Measurements from ENCODE around the gene SPATA18.

Gene SPATA18

DNA sequence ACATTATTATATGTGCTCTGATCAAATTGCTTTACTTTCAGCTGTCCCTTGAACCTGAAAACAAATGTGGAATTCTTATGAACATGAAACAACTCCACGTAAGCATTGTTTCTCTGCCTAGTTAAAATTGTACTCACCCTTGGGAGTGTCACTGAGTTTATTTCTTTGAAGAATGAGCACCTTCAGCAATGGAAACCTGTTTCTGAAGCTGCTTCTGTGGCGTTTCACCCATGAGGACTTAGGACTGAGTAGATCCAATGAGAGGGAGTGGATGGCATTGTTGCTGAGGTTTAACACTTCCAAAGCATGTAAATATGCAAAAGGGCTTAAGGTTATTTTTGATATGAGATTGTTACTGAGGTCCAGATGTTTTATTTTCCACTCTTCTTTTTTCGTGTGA lies 34.1 kb upstream of the SPATA18 start:
- TF ChIP-seq TCF12 (IDR thresholded peaks at IDR 0.05; ENCODE audit: low read depth) (no peak), USF1 (IDR thresholded peaks at IDR 0.05) (no peak), TAF1 (IDR thresholded peaks at IDR 0.05; ENCODE audit: low read depth) (no peak), YY1 (IDR thresholded peaks at IDR 0.05; ENCODE audit: low read depth) (no peak), NFIC (IDR thresholded peaks at IDR 0.05) (no peak), TEAD4 (IDR thresholded peaks at IDR 0.05) (no peak), CREB1 (IDR thresholded peaks at IDR 0.05; ENCODE audit: low read depth) (no peak), CEBPB (IDR thresholded peaks at IDR 0.05) (no peak), ZBTB7A (IDR thresholded peaks at IDR 0.05; ENCODE audit: low read depth) (no peak), EGR1 (IDR thresholded peaks at IDR 0.05) (no peak), EP300 (IDR thresholded peaks at IDR 0.05; ENCODE audit: borderline replicate concordance) (no peak), REST (IDR thresholded peaks at IDR 0.05; ENCODE audit: low read depth) (no peak), RAD21 (IDR thresholded peaks at IDR 0.05; ENCODE audit: low read depth) (no peak), FOXM1 (IDR thresholded peaks at IDR 0.05; ENCODE audit: borderline replicate concordance, low read depth) (no peak)
- TF ChIP-seq, protein P1, sequence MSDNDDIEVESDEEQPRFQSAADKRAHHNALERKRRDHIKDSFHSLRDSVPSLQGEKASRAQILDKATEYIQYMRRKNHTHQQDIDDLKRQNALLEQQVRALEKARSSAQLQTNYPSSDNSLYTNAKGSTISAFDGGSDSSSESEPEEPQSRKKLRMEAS (IDR thresholded peaks at IDR 0.05), result no peak

GRCh38 chr4:52017814-52018213 lies 33.3 kb upstream of the SPATA18 start:
- TF ChIP-seq, protein P1 (IDR thresholded peaks at IDR 0.05), result no peak
- no peak for TF ChIP-seq YY1 (IDR thresholded peaks at IDR 0.05; ENCODE audit: low read depth)
- TF ChIP-seq TAF1 (IDR thresholded peaks at IDR 0.05; ENCODE audit: low read depth), result no peak
- TF ChIP-seq FOXM1 (IDR thresholded peaks at IDR 0.05; ENCODE audit: borderline replicate concordance, low read depth), result no peak
- TF ChIP-seq NFIC (IDR thresholded peaks at IDR 0.05), result no peak
- no peak for TF ChIP-seq CEBPB (IDR thresholded peaks at IDR 0.05)
- no peak for TF ChIP-seq TCF12 (IDR thresholded peaks at IDR 0.05; ENCODE audit: low read depth)
- TF ChIP-seq REST (IDR thresholded peaks at IDR 0.05; ENCODE audit: low read depth), result no peak
- TF ChIP-seq TEAD4 (IDR thresholded peaks at IDR 0.05), result no peak

GRCh38 chr4:52019936-52020657 lies 31.0 kb upstream of the SPATA18 start, which contains the start of gene LRRC66:
Gene LRRC66, minus strand, starts transcription at chr4:52020363. Its CDS starts 2,750 bp downstream, at chr4:52017613.
- TF ChIP-seq TCF12 (IDR thresholded peaks at IDR 0.05; ENCODE audit: low read depth) (no peak), NFIC (IDR thresholded peaks at IDR 0.05) (no peak), EGR1 (IDR thresholded peaks at IDR 0.05) (no peak), REST (IDR thresholded peaks at IDR 0.05; ENCODE audit: low read depth) (no peak)

DNA sequence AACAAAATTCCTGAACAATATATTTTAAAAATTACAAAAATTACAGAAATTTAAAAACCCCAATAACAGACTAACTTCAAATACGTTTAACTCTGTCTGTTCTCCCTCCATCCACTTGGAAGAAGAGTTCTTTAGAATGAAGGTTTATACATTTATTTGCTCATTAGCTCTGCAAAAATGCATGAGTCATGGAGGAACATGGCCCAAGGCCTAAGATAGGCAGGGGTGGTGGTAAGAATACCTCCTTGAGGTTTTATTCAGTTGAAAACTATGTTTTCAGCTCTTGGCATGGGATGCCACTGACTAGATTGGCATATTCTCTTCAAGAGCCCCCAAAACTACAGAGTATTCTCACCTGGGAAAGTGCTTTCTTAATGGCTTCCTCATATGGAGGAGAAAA lies 22.1 kb upstream of the SPATA18 start:
- no peak for TF ChIP-seq CEBPB (IDR thresholded peaks at IDR 0.05)
- no peak for TF ChIP-seq CREB1 (IDR thresholded peaks at IDR 0.05; ENCODE audit: low read depth)
- no peak for TF ChIP-seq TAF1 (IDR thresholded peaks at IDR 0.05; ENCODE audit: low read depth)
- TF ChIP-seq, protein P1 (IDR thresholded peaks at IDR 0.05), result no peak
- no peak for TF ChIP-seq FOXM1 (IDR thresholded peaks at IDR 0.05; ENCODE audit: borderline replicate concordance, low read depth)
- TF ChIP-seq ZBTB7A (IDR thresholded peaks at IDR 0.05; ENCODE audit: low read depth), result no peak
- no peak for TF ChIP-seq TCF12 (IDR thresholded peaks at IDR 0.05; ENCODE audit: low read depth)
- TF ChIP-seq EGR1 (IDR thresholded peaks at IDR 0.05), result no peak
- TF ChIP-seq RAD21 (IDR thresholded peaks at IDR 0.05; ENCODE audit: low read depth), result no peak
- no peak for TF ChIP-seq TEAD4 (IDR thresholded peaks at IDR 0.05)
- TF ChIP-seq REST (IDR thresholded peaks at IDR 0.05; ENCODE audit: low read depth), result no peak
- no peak for TF ChIP-seq EP300 (IDR thresholded peaks at IDR 0.05; ENCODE audit: borderline replicate concordance)
